CD4-positive, alpha-beta T cell (primary cell): ENCODE results near the gene ITGB6. TPM values are rescaled to one million over a fixed set of nuclear protein-coding genes. Genes with fewer than 3 reads are reported as not detected.

ENCODE experiments used
- ATAC-seq: fragments of 200-7000 bp; cut with Tn5 transposase; one replicate; pipeline ENCODE4 v1.10.0; 2022; ENCODE audit warnings: mild to moderate bottlenecking; ENCODE audit not compliant: poor library complexity
- CTCF ChIA-PET: fragments of 350-600 bp; sonication (Branson Sonifier 250); formaldehyde crosslinking; loops from one replicate; lab custom pipeline; 2021; ENCODE audit warnings: antibody characterized with exemption, inconsistent platforms; lab: Charles Lee
- POLR2A ChIA-PET: fragments of 350-600 bp; sonication (Branson Sonifier 250); formaldehyde crosslinking; loops from one replicate; lab custom pipeline; 2021; ENCODE audit warnings: antibody characterized with exemption, inconsistent platforms; lab: Charles Lee
- DNase-seq, 14 experiments: peaks; one replicate each; pipeline ENCODE4 v3.0.0-alpha.2; 2013 to 2020; ENCODE audit warnings: mixed read lengths in 2 of 14
- H3K27ac ChIP-seq, 2 donors: one replicate each; pipeline versions ENCODE4 v1.5.1 to v1.7.0; 2013; ENCODE audit warnings: low read length in 2 of 2, low read depth in 1 of 2, mild to moderate bottlenecking in 1 of 2
- H3K27me3 ChIP-seq, 2 experiments: 1 replicate in 1 of 2; 2 replicates in 1 of 2; pipeline versions ENCODE4 v1.6.1 to v1.7.0; 2013; ENCODE audit warnings: low read length in 2 of 2, control low read depth in 1 of 2, mild to moderate bottlenecking in 1 of 2, moderate library complexity in 1 of 2; ENCODE audit not compliant: insufficient read depth in 2 of 2, control insufficient read depth in 1 of 2
- H3K36me3 ChIP-seq: one replicate; pipeline ENCODE4 v1.6.1; 2013; ENCODE audit warnings: low read length, control low read depth; ENCODE audit not compliant: insufficient read depth
- H3K4me1 ChIP-seq: one replicate; pipeline ENCODE4 v1.6.1; 2013; ENCODE audit warnings: low read length, control low read depth; ENCODE audit not compliant: insufficient read depth
- H3K4me3 ChIP-seq: one replicate; pipeline ENCODE4 v1.5.1; 2013; ENCODE audit warnings: mild to moderate bottlenecking, low read length, moderate library complexity
- H3K9me3 ChIP-seq, 2 experiments: 1 replicate in 1 of 2; 2 replicates in 1 of 2; pipeline versions ENCODE4 v1.6.1 to v1.7.0; 2013; ENCODE audit warnings: low read length in 2 of 2, mild to moderate bottlenecking in 2 of 2, control low read depth in 1 of 2, moderate library complexity in 1 of 2; ENCODE audit not compliant: control insufficient read depth in 1 of 2, insufficient read depth in 1 of 2
- H3K27ac Mint-ChIP-seq: one replicate; pipeline ENCODE4 v1.8.0; 2020; ENCODE audit warnings: mixed read lengths
- H3K27me3 Mint-ChIP-seq: one replicate; pipeline ENCODE4 v1.8.0; 2021; ENCODE audit warnings: mixed read lengths
- H3K36me3 Mint-ChIP-seq: one replicate; pipeline ENCODE4 v1.8.0; 2021; ENCODE audit warnings: low read depth, mixed read lengths
- H3K4me1 Mint-ChIP-seq: one replicate; pipeline ENCODE4 v1.8.0; 2021; ENCODE audit warnings: low read depth, mixed read lengths
- H3K4me3 Mint-ChIP-seq: one replicate; pipeline ENCODE4 v1.8.0; 2020; ENCODE audit warnings: mild to moderate bottlenecking, mixed read lengths
- H3K9me3 Mint-ChIP-seq: one replicate; pipeline ENCODE4 v1.8.0; 2020; ENCODE audit warnings: mixed read lengths
- CTCF ChIP-seq: fragments of 200-600 bp; IDR thresholded peaks from one replicate; pipeline ENCODE4 v1.8.0; 2022; ENCODE audit warnings: antibody characterized with exemption, mild to moderate bottlenecking
- intact Hi-C, 2 experiments: fragments of 100-400 bp; cut with DNase I in 1 of 2; cut with micrococcal nuclease in 1 of 2; formaldehyde crosslinking; loops; one replicate each; pipeline versions ENCODE4 v1.15.1 to v1.9.0; 2023 to 2025; cut with DNase I, micrococcal nuclease
- total RNA-seq, 174 experiments: library from RNA in 2 of 174; stranded (reverse) in 2 of 174; gene quantifications; one replicate each; pipeline ENCODE4 v1.2.3 and lab custom pipeline; 2021 to 2026

The ITGB6 gene
- total RNA-seq, 2 experiments from 2014 or later, result not detected

GRCh38 chr2:160203422-160203821 is 3.4 kb upstream of the ITGB6 start:
- Histone ChIP-seq H3K27me3 (no peaks in the 10 kb centered on the region), H3K4me3 (no peak overlapping the region), H3K4me1 (no peaks in the 10 kb centered on the region), H3K36me3 (no peaks in the 10 kb centered on the region), H3K27ac (no peak overlapping the region), H3K9me3 (no peaks in the 10 kb centered on the region)
- ChIA-PET POLR2A (no interaction called here), CTCF (no interaction called here)
- TF ChIP-seq CTCF, result no peak
- H3K27me3 Mint-ChIP-seq, result no peaks in the 10 kb centered on the region
- no peaks in the 10 kb centered on the region for H3K36me3 Mint-ChIP-seq
- no peak overlapping the region for H3K27ac Mint-ChIP-seq
- ATAC-seq (no peak), DNase-seq (no peak)
- no peak overlapping the region for H3K4me3 Mint-ChIP-seq
- H3K4me1 Mint-ChIP-seq, result no peaks in the 10 kb centered on the region
- intact Hi-C loops, result no loop called here
- no peaks in the 10 kb centered on the region for H3K9me3 Mint-ChIP-seq

GRCh38 chr2:160203007-160203406 is 2.9 kb upstream of the ITGB6 start:
- no peaks in the 10 kb centered on the region for H3K9me3 ChIP-seq

GRCh38 chr2:160201849-160202539 is 1.9 kb upstream of the ITGB6 start:
- ATAC-seq (no peak), DNase-seq (no peak)
- Histone ChIP-seq H3K4me1 (no peaks in the 10 kb centered on the region), H3K27me3 (no peaks in the 10 kb centered on the region), H3K36me3 (no peaks in the 10 kb centered on the region), H3K9me3 (no peaks in the 10 kb centered on the region), H3K27ac (no peak overlapping the region), H3K4me3 (no peak overlapping the region)
- Mint-ChIP-seq H3K4me1 (no peaks in the 10 kb centered on the region), H3K36me3 (no peaks in the 10 kb centered on the region), H3K27me3 (no peaks in the 10 kb centered on the region), H3K4me3 (no peak overlapping the region), H3K27ac (no peak overlapping the region), H3K9me3 (no peaks in the 10 kb centered on the region)
- CTCF ChIA-PET, result no interaction called here
- TF ChIP-seq CTCF, result no peak
- POLR2A ChIA-PET, result no interaction called here
- intact Hi-C loops, result no loop called here

More at GRCh38 chr2:160203007-160203406, 2.9 kb upstream of the ITGB6 start:
- Histone ChIP-seq H3K4me3 (no peak overlapping the region), H3K36me3 (no peaks in the 10 kb centered on the region), H3K27me3 (no peaks in the 10 kb centered on the region), H3K27ac (no peak overlapping the region), H3K4me1 (no peaks in the 10 kb centered on the region)
- H3K27me3 Mint-ChIP-seq, result no peaks in the 10 kb centered on the region
- H3K27ac Mint-ChIP-seq, result no peak overlapping the region
- ATAC-seq, result no peak
- H3K4me1 Mint-ChIP-seq, result no peaks in the 10 kb centered on the region
- CTCF ChIA-PET, result no interaction called here
- intact Hi-C loops, result no loop called here
- POLR2A ChIA-PET, result no interaction called here
- H3K9me3 Mint-ChIP-seq, result no peaks in the 10 kb centered on the region
- H3K4me3 Mint-ChIP-seq, result no peak overlapping the region
- H3K36me3 Mint-ChIP-seq, result no peaks in the 10 kb centered on the region
- TF ChIP-seq CTCF, result no peak
- DNase-seq, result no peak
